Natural killer cell (primary cell): ENCODE data around the gene PCBP3. TPM values are rescaled to one million over a fixed set of nuclear protein-coding genes. Genes with fewer than 3 reads are reported as not detected.
"Not testable (repeated sequence)": the region's sequence is repeated elsewhere in the genome, so short reads cannot be mapped to it uniquely, and the experiment has no call there.

Source experiments
- ATAC-seq, 3 donors: fragments of 150-1000 bp in 2 of 3; fragments of 200-7000 bp in 1 of 3; cut with Tn5 transposase; 1 replicate in 1 of 3; 2 replicates in 2 of 3; pipeline ENCODE4 v1.10.0; 2021; ENCODE audit warnings: mild to moderate bottlenecking in 2 of 3, moderate library complexity in 2 of 3
- DNase-seq, 2 donors: peaks; one replicate each; pipeline versions ENCODE4 v3.0.0 to v3.0.0-alpha.2; 2013 to 2021; ENCODE audit warnings: mixed read lengths in 1 of 2
- H3K27ac ChIP-seq: one replicate; pipeline ENCODE4 v1.5.1; 2013; ENCODE audit warnings: mild to moderate bottlenecking, low read length
- H3K27me3 ChIP-seq: one replicate; pipeline ENCODE4 v1.6.1; 2013; ENCODE audit warnings: low read length; ENCODE audit not compliant: control insufficient read depth, insufficient read depth
- H3K36me3 ChIP-seq: one replicate; pipeline ENCODE4 v1.6.1; 2013; ENCODE audit warnings: low read length; ENCODE audit not compliant: control insufficient read depth, insufficient read depth
- H3K4me1 ChIP-seq: one replicate; pipeline ENCODE4 v1.6.1; 2013; ENCODE audit warnings: low read length; ENCODE audit not compliant: control insufficient read depth, insufficient read depth
- H3K4me3 ChIP-seq: one replicate; pipeline ENCODE4 v1.5.1; 2013; ENCODE audit warnings: low read length
- H3K9me3 ChIP-seq: one replicate; pipeline ENCODE4 v1.6.1; 2013; ENCODE audit warnings: low read length; ENCODE audit not compliant: control insufficient read depth, insufficient read depth
- H3K27ac Mint-ChIP-seq, 2 donors: one replicate each; pipeline ENCODE4 v1.8.0; 2022; ENCODE audit warnings: mild to moderate bottlenecking in 2 of 2, mixed read lengths in 2 of 2, moderate library complexity in 1 of 2
- H3K27me3 Mint-ChIP-seq, 2 donors: one replicate each; pipeline ENCODE4 v1.8.0; 2022; ENCODE audit warnings: low read depth in 2 of 2, mixed read lengths in 2 of 2
- H3K36me3 Mint-ChIP-seq: one replicate; pipeline ENCODE4 v1.8.0; 2022; ENCODE audit warnings: mixed read lengths
- H3K4me1 Mint-ChIP-seq, 2 donors: one replicate each; pipeline ENCODE4 v1.8.0; 2022; ENCODE audit warnings: mixed read lengths in 2 of 2
- H3K4me3 Mint-ChIP-seq: one replicate; pipeline ENCODE4 v1.8.0; 2022; ENCODE audit warnings: mild to moderate bottlenecking, moderate library complexity, mixed read lengths
- H3K9me3 Mint-ChIP-seq, 2 donors: one replicate each; pipeline ENCODE4 v1.8.0; 2022; ENCODE audit warnings: mixed read lengths in 2 of 2
- CTCF ChIP-seq: fragments of 200-600 bp; IDR thresholded peaks from one replicate; pipeline ENCODE4 v1.8.0; 2022; ENCODE audit warnings: antibody characterized with exemption
- WGBS: methylation state at CpG from one replicate; pipeline ENCODE4 v1.1.7; 2013; ENCODE audit warnings: missing lambda C conversion rate; ENCODE audit not compliant: insufficient coverage; 5-methylcytosine and 5-hydroxymethylcytosine counted together
- intact Hi-C: fragments of 100-400 bp; cut with micrococcal nuclease; formaldehyde crosslinking; loops from one replicate; pipeline ENCODE4 v1.14.2; 2022
- total RNA-seq, 4 donors: library from RNA; stranded (reverse); fragments of 120-200 nt in 1 of 4; gene quantifications; one replicate each; pipeline versions ENCODE4 v1.2.3 to v1.2.4, GENCODE V29; 2013 to 2022

Gene PCBP3
- total RNA-seq, 3 donors from 2014 or later (not counting 1 experiment from before 2014, with no cell fraction given): 0.50 to 3.0 (median 0.52) TPM

DNA sequence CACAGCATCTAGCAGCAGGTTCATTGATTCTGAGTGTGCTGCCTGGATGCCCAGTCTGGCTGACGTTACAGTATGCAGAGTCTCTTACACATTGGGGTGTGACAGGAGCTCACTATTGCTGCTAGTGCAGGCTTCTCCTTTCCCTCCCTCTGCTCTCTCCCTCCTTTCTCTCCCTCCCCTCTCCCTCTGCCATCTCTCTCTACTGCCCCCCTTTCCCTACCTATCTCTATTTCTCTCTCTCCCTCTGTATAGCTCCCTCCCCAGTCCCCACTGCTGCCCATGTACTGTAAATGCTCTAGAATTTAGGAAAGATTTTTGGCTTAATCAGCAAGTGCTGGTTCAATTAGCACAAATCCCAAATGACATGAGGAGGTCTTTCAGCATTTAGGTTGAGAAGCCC, 62.8 kb downstream of the PCBP3 start:
- Mint-ChIP-seq H3K27me3 (peaks cover 10 to 18% of the 10 kb centered on the region in 2 donors), H3K9me3 (no peaks in the 10 kb centered on the region)
- 77% methylated on average over 1 of the region's 1 CpG for WGBS

GRCh38 chr21:45709173-45709572, 65.6 kb downstream of the PCBP3 start:
- intact Hi-C loops: no loop called here
- Histone ChIP-seq H3K36me3 (no peaks in the 10 kb centered on the region), H3K27ac (no peak overlapping the region), H3K4me3 (no peak overlapping the region), H3K9me3 (no peaks in the 10 kb centered on the region), H3K27me3 (no peaks in the 10 kb centered on the region), H3K4me1 (no peaks in the 10 kb centered on the region)
- H3K36me3 Mint-ChIP-seq: no peaks in the 10 kb centered on the region
- H3K4me3 Mint-ChIP-seq: no peak overlapping the region
- 88% methylated on average over 6 of the region's 7 CpGs for WGBS
- no peaks in the 10 kb centered on the region for H3K4me1 Mint-ChIP-seq
- ATAC-seq (peak in 1 of 3 donors; percentile 30), DNase-seq (no peak)
- TF ChIP-seq CTCF: no peak
- H3K9me3 Mint-ChIP-seq: peaks cover 3% of the 10 kb centered on the region in 2 donors
- no peak overlapping the region for H3K27ac Mint-ChIP-seq
- H3K27me3 Mint-ChIP-seq: peaks cover 9 to 14% of the 10 kb centered on the region in 2 donors

More for the DNA sequence above, 62.8 kb downstream of the PCBP3 start:
- ATAC-seq (no peak), DNase-seq (no peak)
- H3K36me3 Mint-ChIP-seq: no peaks in the 10 kb centered on the region
- Histone ChIP-seq H3K27me3 (no peaks in the 10 kb centered on the region), H3K27ac (no peak overlapping the region), H3K36me3 (no peaks in the 10 kb centered on the region), H3K9me3 (no peaks in the 10 kb centered on the region), H3K4me1 (no peaks in the 10 kb centered on the region), H3K4me3 (no peak overlapping the region)
- no peak overlapping the region for H3K27ac Mint-ChIP-seq
- no peak for TF ChIP-seq CTCF
- no peaks in the 10 kb centered on the region for H3K4me1 Mint-ChIP-seq
- no peak overlapping the region for H3K4me3 Mint-ChIP-seq
- intact Hi-C loops: no loop called here

DNA sequence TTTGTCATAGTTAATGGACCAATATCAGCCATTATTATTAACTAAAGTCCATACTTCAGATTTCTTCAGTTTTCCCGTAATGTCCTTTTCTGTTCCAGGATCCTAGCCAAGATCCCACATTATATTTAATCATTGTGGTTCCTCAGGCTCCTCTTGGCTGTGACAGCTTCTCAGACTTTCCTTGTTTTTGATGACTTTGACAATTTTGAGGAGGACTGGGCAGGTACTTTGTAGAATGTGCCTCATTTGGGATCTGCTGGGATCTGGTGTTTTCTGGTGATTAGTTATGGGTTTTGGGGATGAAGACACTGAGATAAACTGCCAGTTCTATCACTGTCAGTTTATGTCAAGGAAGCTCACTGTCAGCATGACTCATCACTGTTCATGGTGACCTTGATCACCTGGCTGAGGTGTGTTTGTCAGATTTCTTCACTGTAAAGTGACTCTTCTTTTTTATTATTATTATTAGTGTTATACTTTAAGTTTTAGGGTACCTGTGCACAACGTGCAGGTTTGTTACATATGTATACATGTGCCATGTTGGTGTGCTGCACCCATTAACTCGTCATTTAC, 66.3 kb downstream of the PCBP3 start:
- DNase-seq (no peak), ATAC-seq (no peak)
- no peak overlapping the region for H3K27ac ChIP-seq
- H3K4me3 ChIP-seq: no peak overlapping the region
- no peaks in the 10 kb centered on the region for H3K4me1 Mint-ChIP-seq
- TF ChIP-seq CTCF: no peak
- H3K4me3 Mint-ChIP-seq: no peak overlapping the region
- H3K27me3 Mint-ChIP-seq: peaks cover 8 to 9% of the 10 kb centered on the region in 2 donors
- no peaks in the 10 kb centered on the region for H3K27me3 ChIP-seq
- H3K36me3 Mint-ChIP-seq: no peaks in the 10 kb centered on the region
- H3K4me1 ChIP-seq: no peaks in the 10 kb centered on the region
- no peaks in the 10 kb centered on the region for H3K36me3 ChIP-seq
- H3K27ac Mint-ChIP-seq: no peak overlapping the region
- WGBS: 100% methylated on average over 2 of the region's 3 CpGs
- intact Hi-C loops: no loop called here
- no peaks in the 10 kb centered on the region for H3K9me3 ChIP-seq
- peaks cover 3% of the 10 kb centered on the region in 2 donors for H3K9me3 Mint-ChIP-seq

GRCh38 chr21:45710306-45710705, 66.8 kb downstream of the PCBP3 start:
- H3K27ac ChIP-seq, H3K4me1 ChIP-seq, intact Hi-C loops, H3K9me3 ChIP-seq, H3K9me3 Mint-ChIP-seq, H3K4me3 Mint-ChIP-seq, H3K27me3 ChIP-seq, H3K36me3 ChIP-seq, DNase-seq, H3K27ac Mint-ChIP-seq, H3K4me1 Mint-ChIP-seq, H3K27me3 Mint-ChIP-seq, H3K4me3 ChIP-seq, ATAC-seq, H3K36me3 Mint-ChIP-seq: not testable (repeated sequence)
- 100% methylated on average over 3 of the region's 5 CpGs for WGBS
